GM20000 (cell line): Measurements from ENCODE around the gene JAZF1.

ENCODE experiments used
- DNase-seq: peaks from one replicate; pipeline ENCODE4 v3.0.0; 2012; ENCODE audit warnings: low spot score
- TF ChIP-seq, protein P1 (sequence below): IDR thresholded peaks from 2 replicates; pipeline ENCODE4 v1.5.1; 2012; ENCODE audit warnings: mild to moderate bottlenecking, control low read depth; ENCODE audit errors: extremely low read depth, missing control alignments

The JAZF1 gene

GRCh38 chr7:28076423-28077200 is 104.0 kb downstream of the JAZF1 start:
- DNase-seq = no peak
- TF ChIP-seq, protein P1, sequence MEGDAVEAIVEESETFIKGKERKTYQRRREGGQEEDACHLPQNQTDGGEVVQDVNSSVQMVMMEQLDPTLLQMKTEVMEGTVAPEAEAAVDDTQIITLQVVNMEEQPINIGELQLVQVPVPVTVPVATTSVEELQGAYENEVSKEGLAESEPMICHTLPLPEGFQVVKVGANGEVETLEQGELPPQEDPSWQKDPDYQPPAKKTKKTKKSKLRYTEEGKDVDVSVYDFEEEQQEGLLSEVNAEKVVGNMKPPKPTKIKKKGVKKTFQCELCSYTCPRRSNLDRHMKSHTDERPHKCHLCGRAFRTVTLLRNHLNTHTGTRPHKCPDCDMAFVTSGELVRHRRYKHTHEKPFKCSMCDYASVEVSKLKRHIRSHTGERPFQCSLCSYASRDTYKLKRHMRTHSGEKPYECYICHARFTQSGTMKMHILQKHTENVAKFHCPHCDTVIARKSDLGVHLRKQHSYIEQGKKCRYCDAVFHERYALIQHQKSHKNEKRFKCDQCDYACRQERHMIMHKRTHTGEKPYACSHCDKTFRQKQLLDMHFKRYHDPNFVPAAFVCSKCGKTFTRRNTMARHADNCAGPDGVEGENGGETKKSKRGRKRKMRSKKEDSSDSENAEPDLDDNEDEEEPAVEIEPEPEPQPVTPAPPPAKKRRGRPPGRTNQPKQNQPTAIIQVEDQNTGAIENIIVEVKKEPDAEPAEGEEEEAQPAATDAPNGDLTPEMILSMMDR = no peak

DNA sequence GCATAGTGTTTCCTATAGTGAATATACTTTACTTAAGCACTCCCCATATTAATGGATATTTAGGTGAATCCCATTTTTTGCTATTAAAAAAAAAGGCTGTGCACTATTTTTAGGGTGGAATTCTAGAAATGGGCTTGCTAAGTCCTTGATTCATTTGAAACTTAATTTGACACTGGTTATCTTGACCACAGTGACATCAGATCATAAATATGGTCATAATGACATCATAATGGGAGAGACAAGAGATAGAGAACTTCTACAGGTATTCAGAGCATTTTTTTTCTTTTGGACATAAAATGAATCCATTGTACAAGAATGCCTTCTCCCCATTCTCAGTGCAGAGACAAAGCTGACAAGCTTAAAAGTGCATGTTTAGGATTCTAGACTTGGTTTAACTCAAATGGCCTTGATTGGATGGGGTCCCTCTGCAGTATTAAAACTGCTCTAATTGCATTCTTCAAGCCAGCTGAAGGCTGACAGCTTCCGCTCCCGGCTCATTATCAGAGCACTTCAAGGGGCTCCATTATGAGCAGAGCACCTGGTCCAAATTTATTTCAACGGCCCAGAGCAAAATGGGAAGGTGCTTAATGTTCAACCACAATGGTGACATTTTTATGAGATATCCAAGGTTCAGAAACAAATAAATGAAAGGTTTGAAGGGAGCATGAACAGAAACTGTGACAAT is 104.8 kb downstream of the JAZF1 start:
- TF ChIP-seq, protein P1 = no peak

DNA sequence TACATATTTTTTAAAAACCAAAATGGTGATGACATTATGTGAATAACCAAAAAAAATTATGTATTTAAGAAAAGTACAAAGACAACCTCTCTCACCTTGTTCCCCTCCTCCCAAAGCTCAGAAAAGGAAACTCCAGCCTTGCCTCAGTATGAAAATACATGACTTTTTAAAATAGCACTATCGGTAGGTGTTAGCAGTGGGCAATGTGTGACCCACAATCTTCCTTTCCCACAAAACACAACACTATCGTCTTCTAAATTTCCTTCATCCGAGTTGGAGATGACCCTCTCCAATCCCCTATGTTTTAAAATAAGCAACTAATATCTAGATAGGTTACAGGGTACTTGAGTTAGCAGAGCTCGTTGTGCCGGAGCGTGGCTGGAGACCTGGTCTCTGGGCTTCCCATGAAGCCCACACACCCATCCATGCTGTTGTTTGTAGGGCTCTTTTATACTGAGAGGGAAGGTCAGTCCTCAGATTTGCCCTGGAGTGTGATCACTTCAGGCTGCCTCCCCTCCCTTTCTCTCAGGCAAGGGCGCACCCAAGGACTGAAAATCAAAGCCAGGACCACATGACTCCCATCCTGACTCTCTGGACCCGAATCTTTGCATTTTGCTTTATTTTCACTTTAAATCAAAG is 107.6 kb downstream of the JAZF1 start:
- TF ChIP-seq, protein P1 = no peak
- no peak for DNase-seq

More for the DNA sequence above, 104.8 kb downstream of the JAZF1 start:
- no peak for DNase-seq

- no peak for DNase-seq
- TF ChIP-seq, protein P1 = no peak
Measured at GRCh38 chr7:28071570-28071969, 109.0 kb downstream of the JAZF1 start.

GRCh38 chr7:28070297-28071055 is 110.1 kb downstream of the JAZF1 start:
- DNase-seq = no peak
- TF ChIP-seq, protein P1 = no peak

- no peak for DNase-seq
- TF ChIP-seq, protein P1 = no peak
Measured at GRCh38 chr7:28069807-28070206, 110.8 kb downstream of the JAZF1 start.
